Activated CD8-positive, alpha-beta T cell treated with anti-CD3 and anti-CD28 coated beads for 36 hours (primary cell): ENCODE data around the gene BCDIN3D. TPM values are rescaled to one million over a fixed set of nuclear protein-coding genes. Genes with fewer than 3 reads are reported as not detected.
A peak's percentile ranks its signal among the peaks of the same experiment; 100 is the strongest.

Experiments used
- ATAC-seq: fragments of 200-7000 bp; cut with Tn5 transposase; one replicate; pipeline ENCODE4 v1.10.0; 2021; ENCODE audit warnings: mild to moderate bottlenecking, moderate library complexity
- CTCF ChIA-PET: fragments of 350-600 bp; sonication (Branson Sonifier 250); formaldehyde crosslinking; loops from one replicate; lab custom pipeline; 2021; ENCODE audit warnings: antibody characterized with exemption; lab: Charles Lee
- POLR2A ChIA-PET: fragments of 350-600 bp; sonication (Branson Sonifier 250); formaldehyde crosslinking; loops from one replicate; lab custom pipeline; 2021; ENCODE audit warnings: antibody characterized with exemption; lab: Charles Lee
- DNase-seq: peaks from one replicate; pipeline ENCODE4 v3.0.0-alpha.2; 2020
- H3K27ac Mint-ChIP-seq: one replicate; pipeline ENCODE4 v1.8.0; 2021; ENCODE audit warnings: mild to moderate bottlenecking, mixed read lengths
- H3K27me3 Mint-ChIP-seq: one replicate; pipeline ENCODE4 v1.8.0; 2021; ENCODE audit warnings: mixed read lengths
- H3K36me3 Mint-ChIP-seq: one replicate; pipeline ENCODE4 v1.8.0; 2021; ENCODE audit warnings: low read depth, mixed read lengths
- H3K4me1 Mint-ChIP-seq: one replicate; pipeline ENCODE4 v1.8.0; 2021; ENCODE audit warnings: low read depth, mixed read lengths
- H3K4me3 Mint-ChIP-seq: one replicate; pipeline ENCODE4 v1.8.0; 2021; ENCODE audit warnings: mild to moderate bottlenecking, moderate library complexity, mixed read lengths
- H3K9me3 Mint-ChIP-seq: one replicate; pipeline ENCODE4 v1.8.0; 2021; ENCODE audit warnings: mixed read lengths
- intact Hi-C: fragments of 100-400 bp; cut with micrococcal nuclease; formaldehyde crosslinking; loops from one replicate; pipeline ENCODE4 v1.10.0; 2022
- total RNA-seq, 2 experiments: library from RNA; stranded (reverse); gene quantifications; one replicate each; pipeline ENCODE4 v1.2.3, GENCODE V29; 2021
- TF ChIP-seq, protein P1 (sequence below): fragments of 200-600 bp; IDR thresholded peaks from one replicate; pipeline ENCODE4 v1.8.0; 2022; ENCODE audit warnings: antibody characterized with exemption, mild to moderate bottlenecking

The BCDIN3D gene
- total RNA-seq, 2 experiments from 2014 or later: 5.0 to 5.3 TPM

DNA sequence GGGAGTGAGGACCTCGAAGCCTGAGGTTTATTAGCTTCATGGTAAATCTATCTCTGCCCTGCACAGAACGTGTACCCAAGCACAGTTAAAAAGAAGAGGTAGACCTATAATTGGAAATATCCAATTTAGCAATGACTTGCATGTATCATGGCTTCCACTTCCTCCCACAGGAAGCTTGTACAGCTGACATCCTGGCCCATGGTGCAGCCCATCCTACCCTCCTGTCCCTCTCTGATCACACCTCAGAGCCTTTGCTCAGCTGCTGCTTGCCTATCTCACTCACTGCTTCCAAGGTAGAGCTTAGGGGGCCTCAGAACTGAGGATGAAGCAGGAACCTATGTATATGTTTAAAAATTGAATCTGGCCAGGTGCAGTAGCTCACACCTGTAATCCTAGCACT lies 4.3 kb upstream of the BCDIN3D start:
- ATAC-seq (no peak), DNase-seq (no peak)
- ChIA-PET CTCF (interaction anchor here (0.8 to 3.0 kb wide), 7 partner anchors 9 to 120 kb away, joined by 3 to 8 read pairs (median 5); partner anchors contain the start of gene TMBIM6), POLR2A (interaction anchor here (1.3 kb wide), 1 partner anchor 11 kb away, joined by 3 read pairs; no protein-coding TSS in a partner anchor)
- TF ChIP-seq, protein P1, sequence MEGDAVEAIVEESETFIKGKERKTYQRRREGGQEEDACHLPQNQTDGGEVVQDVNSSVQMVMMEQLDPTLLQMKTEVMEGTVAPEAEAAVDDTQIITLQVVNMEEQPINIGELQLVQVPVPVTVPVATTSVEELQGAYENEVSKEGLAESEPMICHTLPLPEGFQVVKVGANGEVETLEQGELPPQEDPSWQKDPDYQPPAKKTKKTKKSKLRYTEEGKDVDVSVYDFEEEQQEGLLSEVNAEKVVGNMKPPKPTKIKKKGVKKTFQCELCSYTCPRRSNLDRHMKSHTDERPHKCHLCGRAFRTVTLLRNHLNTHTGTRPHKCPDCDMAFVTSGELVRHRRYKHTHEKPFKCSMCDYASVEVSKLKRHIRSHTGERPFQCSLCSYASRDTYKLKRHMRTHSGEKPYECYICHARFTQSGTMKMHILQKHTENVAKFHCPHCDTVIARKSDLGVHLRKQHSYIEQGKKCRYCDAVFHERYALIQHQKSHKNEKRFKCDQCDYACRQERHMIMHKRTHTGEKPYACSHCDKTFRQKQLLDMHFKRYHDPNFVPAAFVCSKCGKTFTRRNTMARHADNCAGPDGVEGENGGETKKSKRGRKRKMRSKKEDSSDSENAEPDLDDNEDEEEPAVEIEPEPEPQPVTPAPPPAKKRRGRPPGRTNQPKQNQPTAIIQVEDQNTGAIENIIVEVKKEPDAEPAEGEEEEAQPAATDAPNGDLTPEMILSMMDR: no peak
- H3K36me3 Mint-ChIP-seq: peaks cover 4% of the 10 kb centered on the region
- intact Hi-C loops: no loop called here
- no peaks in the 10 kb centered on the region for H3K9me3 Mint-ChIP-seq
- no peak overlapping the region for H3K4me3 Mint-ChIP-seq
- peaks cover 18% of the 10 kb centered on the region for H3K4me1 Mint-ChIP-seq
- H3K27ac Mint-ChIP-seq: no peak overlapping the region
- no peaks in the 10 kb centered on the region for H3K27me3 Mint-ChIP-seq

GRCh38 chr12:49846032-49846431 lies 3.1 kb upstream of the BCDIN3D start:
- H3K36me3 Mint-ChIP-seq: peaks cover 4% of the 10 kb centered on the region
- H3K27me3 Mint-ChIP-seq: no peaks in the 10 kb centered on the region
- DNase-seq (no peak), ATAC-seq (no peak)
- H3K27ac Mint-ChIP-seq: no peak overlapping the region
- peaks cover 25% of the 10 kb centered on the region for H3K4me1 Mint-ChIP-seq
- ChIA-PET POLR2A (interaction anchor here (1.3 kb wide), 1 partner anchor 9 kb away, joined by 3 read pairs; no protein-coding TSS in a partner anchor), CTCF (interaction anchor here (1.3 to 4.1 kb wide), 6 partner anchors 21 to 121 kb away, joined by 3 to 19 read pairs (median 5); no protein-coding TSS in a partner anchor)
- TF ChIP-seq, protein P1: no peak
- H3K4me3 Mint-ChIP-seq: no peak overlapping the region
- intact Hi-C loops: no loop called here
- H3K9me3 Mint-ChIP-seq: no peaks in the 10 kb centered on the region

DNA sequence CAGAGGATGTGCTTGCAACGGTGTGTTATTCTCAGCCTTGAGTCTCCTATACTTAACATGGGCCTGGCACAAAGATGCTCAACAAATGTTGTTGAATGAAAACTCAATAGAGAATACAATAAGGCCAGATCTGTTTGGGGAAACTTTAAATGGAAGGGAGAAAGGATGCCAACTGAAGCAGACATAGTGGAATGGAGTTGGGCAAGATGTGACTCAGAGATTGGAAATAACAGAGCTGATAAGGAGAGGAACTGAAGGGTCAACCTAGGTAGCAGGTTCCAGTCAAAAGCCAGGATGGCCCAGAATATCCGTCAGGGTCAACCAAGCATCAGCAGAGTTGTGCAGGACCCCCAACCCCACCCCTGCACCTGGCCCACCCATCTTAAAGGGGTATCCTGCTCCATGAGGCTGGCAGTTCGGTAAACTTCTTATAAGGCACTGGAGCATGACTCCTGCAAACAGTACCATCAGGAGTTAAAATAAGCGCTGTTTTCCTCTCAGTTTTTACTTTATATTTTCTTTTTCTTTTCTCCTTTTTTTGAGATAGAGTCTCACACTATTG lies 1.1 kb upstream of the BCDIN3D start:
- H3K4me1 Mint-ChIP-seq: peaks cover 28% of the 10 kb centered on the region
- TF ChIP-seq, protein P1: no peak
- ChIA-PET POLR2A (interaction anchor here (1.2 to 1.7 kb wide), 3 partner anchors 16 to 102 kb away, joined by 3 to 6 read pairs (median 5); partner anchors contain the start of genes NCKAP5L and TMBIM6), CTCF (interaction anchor here (1.0 to 7.0 kb wide), 8 partner anchors 23 to 195 kb away, joined by 3 to 36 read pairs (median 6); partner anchors contain the start of gene TMBIM6)
- H3K4me3 Mint-ChIP-seq: peak overlapping the region; percentile 94
- intact Hi-C loops: no loop called here
- ATAC-seq (no peak), DNase-seq (no peak)
- peak overlapping the region; percentile 91 for H3K27ac Mint-ChIP-seq
- peaks cover 4% of the 10 kb centered on the region for H3K36me3 Mint-ChIP-seq
- no peaks in the 10 kb centered on the region for H3K9me3 Mint-ChIP-seq
- H3K27me3 Mint-ChIP-seq: no peaks in the 10 kb centered on the region

- Mint-ChIP-seq H3K27ac (peak overlapping the region; percentile 91), H3K36me3 (peaks cover 4% of the 10 kb centered on the region), H3K27me3 (no peaks in the 10 kb centered on the region), H3K9me3 (no peaks in the 10 kb centered on the region), H3K4me1 (peaks cover 28% of the 10 kb centered on the region), H3K4me3 (peak overlapping the region; percentile 94)
- DNase-seq (no peak), ATAC-seq (no peak)
- ChIA-PET CTCF (interaction anchor here (0.9 to 7.0 kb wide), 8 partner anchors 23 to 196 kb away, joined by 3 to 36 read pairs (median 7); partner anchors contain the start of gene TMBIM6), POLR2A (interaction anchor here (0.9 to 1.7 kb wide), 6 partner anchors 11 to 102 kb away, joined by 3 to 8 read pairs (median 4); partner anchors contain the start of genes NCKAP5L and TMBIM6)
- TF ChIP-seq, protein P1: no peak
- intact Hi-C loops: no loop called here
These were observed 505 bp upstream of the BCDIN3D start for GRCh38 chr12:49843411-49843810.
